ENCODE measurements around the gene RASAL1. TPM values are rescaled to one million over a fixed set of nuclear protein-coding genes. Genes with fewer than 3 reads are reported as not detected.

Gene RASAL1
- total and polyA plus RNA-seq, 2 donors (not counting 1 experiment from before 2014, with no cell fraction given), result not detected

GRCh38 chr12:113128802-113129663 is 6.5 kb downstream of the RASAL1 start:
- Histone ChIP-seq H3K27me3 (ENCODE audit: control insufficient read depth, insufficient read depth, low read length) (no peaks in the 10 kb centered on the region), H3K27ac (ENCODE audit: insufficient read depth, low read length) (no peak overlapping the region), H2AFZ (ENCODE audit: low read length) (no peak overlapping the region), H3K9me3 (ENCODE audit: control insufficient read depth, insufficient read depth, low read depth, low read length) (no peaks in the 10 kb centered on the region), H3K79me2 (ENCODE audit: control insufficient read depth, insufficient read depth, low read length) (no peaks in the 10 kb centered on the region), H4K20me1 (ENCODE audit: control insufficient read depth, extremely low read depth, insufficient read depth, low read length) (no peaks in the 10 kb centered on the region), H3K36me3 (ENCODE audit: control insufficient read depth, insufficient read depth, low read length) (no peaks in the 10 kb centered on the region), H3K4me2 (ENCODE audit: extremely low read depth, insufficient read depth, low read length) (no peak overlapping the region), H3K9ac (ENCODE audit: insufficient read depth, low read length) (no peak overlapping the region), H3K4me3 (replicated peaks in 1 of 4; ENCODE audit: control extremely low read depth in 1 of 4, insufficient read depth in 1 of 4, low read depth in 3 of 4, low read length in 4 of 4) (no peak overlapping the region), H3K4me1 (ENCODE audit: control insufficient read depth, extremely low read depth, insufficient read depth, low read length) (no peaks in the 10 kb centered on the region)
- no peak for DNase-seq (ENCODE audit: low read depth in 2 of 2)
- TF ChIP-seq CTCF (conservative IDR thresholded peaks at IDR 0.05 in 1 of 2, IDR thresholded peaks at IDR 0.05 in 1 of 2; ENCODE audit: low read depth in 1 of 2, low read length in 2 of 2) (no peak), EZH2 (IDR thresholded peaks at IDR 0.05; ENCODE audit: low read length, missing control alignments) (no peak)

- Histone ChIP-seq H3K9me3 (ENCODE audit: control insufficient read depth, insufficient read depth, low read depth, low read length) (no peaks in the 10 kb centered on the region), H3K27ac (ENCODE audit: insufficient read depth, low read length) (no peak overlapping the region), H3K27me3 (ENCODE audit: control insufficient read depth, insufficient read depth, low read length) (no peaks in the 10 kb centered on the region), H3K79me2 (ENCODE audit: control insufficient read depth, insufficient read depth, low read length) (no peaks in the 10 kb centered on the region), H3K4me1 (ENCODE audit: control insufficient read depth, extremely low read depth, insufficient read depth, low read length) (no peaks in the 10 kb centered on the region), H3K36me3 (ENCODE audit: control insufficient read depth, insufficient read depth, low read length) (no peaks in the 10 kb centered on the region), H3K9ac (ENCODE audit: insufficient read depth, low read length) (no peak overlapping the region), H3K4me3 (replicated peaks in 1 of 4; ENCODE audit: control extremely low read depth in 1 of 4, insufficient read depth in 1 of 4, low read depth in 3 of 4, low read length in 4 of 4) (no peak overlapping the region), H2AFZ (ENCODE audit: low read length) (no peak overlapping the region), H4K20me1 (ENCODE audit: control insufficient read depth, extremely low read depth, insufficient read depth, low read length) (no peaks in the 10 kb centered on the region), H3K4me2 (ENCODE audit: extremely low read depth, insufficient read depth, low read length) (no peak overlapping the region)
- TF ChIP-seq EZH2 (IDR thresholded peaks at IDR 0.05; ENCODE audit: low read length, missing control alignments) (no peak), CTCF (conservative IDR thresholded peaks at IDR 0.05 in 1 of 2, IDR thresholded peaks at IDR 0.05 in 1 of 2; ENCODE audit: low read depth in 1 of 2, low read length in 2 of 2) (no peak)
- no peak for DNase-seq (ENCODE audit: low read depth in 2 of 2)
Observed at GRCh38 chr12:113127791-113128199, 7.8 kb downstream of the RASAL1 start.

GRCh38 chr12:113120670-113121370 is 14.7 kb downstream of the RASAL1 start:
- Histone ChIP-seq H3K27me3 (ENCODE audit: control insufficient read depth, insufficient read depth, low read length) (no peaks in the 10 kb centered on the region), H3K4me2 (ENCODE audit: extremely low read depth, insufficient read depth, low read length) (no peak overlapping the region), H3K9ac (ENCODE audit: insufficient read depth, low read length) (no peak overlapping the region), H3K79me2 (ENCODE audit: control insufficient read depth, insufficient read depth, low read length) (no peaks in the 10 kb centered on the region), H3K4me1 (ENCODE audit: control insufficient read depth, extremely low read depth, insufficient read depth, low read length) (no peaks in the 10 kb centered on the region), H4K20me1 (ENCODE audit: control insufficient read depth, extremely low read depth, insufficient read depth, low read length) (no peaks in the 10 kb centered on the region), H3K27ac (ENCODE audit: insufficient read depth, low read length) (no peak overlapping the region), H2AFZ (ENCODE audit: low read length) (no peak overlapping the region), H3K4me3 (replicated peaks in 1 of 4; ENCODE audit: control extremely low read depth in 1 of 4, insufficient read depth in 1 of 4, low read depth in 3 of 4, low read length in 4 of 4) (no peak overlapping the region), H3K36me3 (ENCODE audit: control insufficient read depth, insufficient read depth, low read length) (no peaks in the 10 kb centered on the region), H3K9me3 (ENCODE audit: control insufficient read depth, insufficient read depth, low read depth, low read length) (no peaks in the 10 kb centered on the region)
- TF ChIP-seq CTCF (conservative IDR thresholded peaks at IDR 0.05 in 1 of 2, IDR thresholded peaks at IDR 0.05 in 1 of 2; ENCODE audit: low read depth in 1 of 2, low read length in 2 of 2), result no peak
- TF ChIP-seq EZH2 (IDR thresholded peaks at IDR 0.05; ENCODE audit: low read length, missing control alignments), result no peak
- no peak for DNase-seq (ENCODE audit: low read depth in 2 of 2)

Measured in fibroblast of lung (primary cell).